ENCODE data around the gene DDX10.

GRCh38 chr11:108835624-108836023 lies 170.8 kb downstream of the DDX10 start:
- TF ChIP-seq CTCF (IDR thresholded peaks at IDR 0.05), result no peak
- TF ChIP-seq POLR2AphosphoS5 (IDR thresholded peaks at IDR 0.05), result no peak
- no peak for TF ChIP-seq POLR2A (IDR thresholded peaks at IDR 0.05)
